GM12878 (cell line): Measurements from ENCODE around the gene SMIM1. TPM values are rescaled to one million over a fixed set of nuclear protein-coding genes. Genes with fewer than 3 reads are reported as not detected.

ENCODE experiments used
- ATAC-seq: fragments of 200-7000 bp; cut with Tn5 transposase; 3 replicates; pipeline ENCODE4 v1.9.1; 2020; ENCODE audit warnings: mild to moderate bottlenecking, moderate library complexity
- BruUV-seq: library from RNA; stranded (reverse); fragments of 400-500 nt; replicated peaks from 2 replicates; lab custom pipeline; 2021; lab: Mats Ljungman, UMichigan
- CTCF ChIA-PET: fragments of 300-600 bp; sonication (Branson Sonifier 250); formaldehyde crosslinking; extraction: SDS; loops from one replicate; lab custom pipeline; 2021; ENCODE audit warnings: inconsistent platforms; lab: Yijun Ruan, JAX
- POLR2A ChIA-PET: fragments of 350-600 bp; formaldehyde crosslinking; extraction: SDS; loops from one replicate; lab custom pipeline; 2021; ENCODE audit warnings: inconsistent platforms; lab: Charles Lee
- RAD21 ChIA-PET: fragments of 300-600 bp; sonication (Branson Sonifier 250); formaldehyde crosslinking; loops from one replicate; lab custom pipeline; 2023; ENCODE audit warnings: antibody characterized with exemption; ENCODE audit not compliant: unreplicated experiment; lab: Charles Lee
- SMC1A ChIA-PET: fragments of 300-600 bp; sonication (Branson Sonifier 250); formaldehyde crosslinking; loops from one replicate; lab custom pipeline; 2023; ENCODE audit not compliant: unreplicated experiment, uncharacterized antibody; lab: Charles Lee
- DNase-seq: peaks from one replicate; pipeline ENCODE4 v3.0.0-alpha.2; 2011; ENCODE audit warnings: low read depth, low spot score
- FAIRE-seq: peaks from 3 replicates; lab custom pipeline; 2011; peaks lifted over from hg19 to GRCh38; lab: Jason Lieb, UNC
- H2AFZ ChIP-seq: 2 replicates; pipeline ENCODE4 v1.6.0; 2011; ENCODE audit warnings: low read depth, low read length, control low read depth; ENCODE audit not compliant: control insufficient read depth
- H3K27ac ChIP-seq: 2 replicates; pipeline ENCODE4 v1.5.1; 2011; ENCODE audit warnings: control low read depth; ENCODE audit not compliant: control insufficient read depth, insufficient read depth
- H3K27me3 ChIP-seq, 2 experiments: replicated peaks in 1 of 2; 2 replicates each; pipeline versions ENCODE4 v1.6.0 to v1.6.1; 2011; ENCODE audit warnings: low read length in 1 of 2; ENCODE audit not compliant: control insufficient read depth in 2 of 2, insufficient read depth in 2 of 2
- H3K36me3 ChIP-seq, 2 experiments: 2 replicates each; pipeline ENCODE4 v1.5.1; 2011; ENCODE audit warnings: low read length in 1 of 2; ENCODE audit not compliant: control insufficient read depth in 2 of 2, insufficient read depth in 2 of 2
- H3K4me1 ChIP-seq: 2 replicates; pipeline ENCODE4 v1.6.1; 2011; ENCODE audit warnings: mild to moderate bottlenecking, low read length, moderate library complexity, mixed read lengths; ENCODE audit not compliant: control insufficient read depth, insufficient read depth
- H3K4me2 ChIP-seq: 2 replicates; pipeline ENCODE4 v1.6.0; 2011; ENCODE audit warnings: control low read depth; ENCODE audit not compliant: control insufficient read depth, insufficient read depth
- H3K4me3 ChIP-seq: fragments of 200-600 bp; sonication (generic); 2 replicates; pipeline ENCODE4 v1.5.1; 2016
- H3K79me2 ChIP-seq: 2 replicates; pipeline ENCODE4 v1.6.0; 2011; ENCODE audit warnings: low read length; ENCODE audit not compliant: control insufficient read depth, insufficient read depth
- H3K9ac ChIP-seq: 2 replicates; pipeline ENCODE4 v1.8.0; 2011; ENCODE audit warnings: low read length, control low read depth, mixed read lengths; ENCODE audit not compliant: control insufficient read depth, insufficient read depth
- H3K9me3 ChIP-seq: replicated peaks from 3 replicates; pipeline ENCODE4 v1.5.1; 2011; ENCODE audit warnings: mild to moderate bottlenecking, low read length; ENCODE audit not compliant: control insufficient read depth, insufficient read depth
- H4K20me1 ChIP-seq: 2 replicates; pipeline ENCODE4 v1.6.0; 2011; ENCODE audit not compliant: control insufficient read depth, insufficient read depth
- BACH1 ChIP-seq: fragments of 450-650 bp; IDR thresholded peaks from 2 replicates; pipeline ENCODE4 v1.6.1; 2017; ENCODE audit warnings: mild to moderate bottlenecking, borderline replicate concordance
- CHD2 ChIP-seq: IDR thresholded peaks from 2 replicates; pipeline ENCODE4 v1.6.1; 2011; ENCODE audit warnings: low read depth, low read length, improper control_type of control experiment, borderline replicate concordance
- CREM ChIP-seq: IDR thresholded peaks from 2 replicates; pipeline ENCODE4 v1.6.1; 2014; ENCODE audit warnings: antibody characterized with exemption, low read depth
- GATAD2B ChIP-seq: fragments of 450-650 bp; conservative IDR thresholded peaks from 2 replicates; pipeline ENCODE4 v1.6.1; 2017; ENCODE audit warnings: low read depth, mild to moderate bottlenecking, moderate library complexity
- HDAC6 ChIP-seq: fragments of 200-600 bp; sonication (generic); IDR thresholded peaks from one replicate; pipeline ENCODE4 v1.8.0; 2017; ENCODE audit warnings: antibody characterized with exemption; ENCODE audit not compliant: unreplicated experiment
- IKZF1 ChIP-seq: fragments of 450-650 bp; conservative IDR thresholded peaks from 2 replicates; pipeline ENCODE4 v1.6.1; 2017; ENCODE audit warnings: antibody characterized with exemption, mild to moderate bottlenecking
- KAT2A ChIP-seq: conservative IDR thresholded peaks from 2 replicates; pipeline ENCODE4 v1.6.1; 2011; ENCODE audit warnings: low read depth, low read length; ENCODE audit not compliant: control insufficient read depth
- KLF5 ChIP-seq: fragments of 450-650 bp; IDR thresholded peaks from 2 replicates; pipeline ENCODE4 v1.6.1; 2014; ENCODE audit warnings: mild to moderate bottlenecking; ENCODE audit not compliant: partially characterized antibody
- NBN ChIP-seq: fragments of 450-650 bp; IDR thresholded peaks from 2 replicates; pipeline ENCODE4 v1.6.1; 2016
- RAD21 ChIP-seq: IDR thresholded peaks from 2 replicates; pipeline ENCODE4 v1.6.1; 2011; ENCODE audit warnings: mild to moderate bottlenecking, low read depth, low read length, moderate library complexity; ENCODE audit not compliant: insufficient read depth
- RB1 ChIP-seq: fragments of 450-650 bp; formaldehyde crosslinking; IDR thresholded peaks from 2 replicates; pipeline ENCODE4 v1.6.1; 2017; ENCODE audit warnings: mild to moderate bottlenecking, borderline replicate concordance
- RCOR1 ChIP-seq: conservative IDR thresholded peaks from 2 replicates; pipeline ENCODE4 v1.6.1; 2012; ENCODE audit warnings: low read depth, low read length, improper control_type of control experiment
- RELA ChIP-seq: fragments of 450-650 bp; IDR thresholded peaks from 2 replicates; pipeline ENCODE4 v1.8.0; 2014; ENCODE audit warnings: borderline replicate concordance; ENCODE audit not compliant: partially characterized antibody
- SUZ12 ChIP-seq: fragments of 200-600 bp; sonication (generic); IDR thresholded peaks from one replicate; pipeline ENCODE4 v1.6.1; 2018; ENCODE audit warnings: antibody characterized with exemption, mild to moderate bottlenecking; ENCODE audit not compliant: unreplicated experiment
- TCF12 ChIP-seq: IDR thresholded peaks from 2 replicates; pipeline ENCODE4 v1.6.1; 2011; ENCODE audit warnings: low read depth, mild to moderate bottlenecking, low read length
- ZNF622 ChIP-seq: fragments of 450-650 bp; IDR thresholded peaks from 2 replicates; pipeline ENCODE4 v1.6.1; 2017; ENCODE audit warnings: mild to moderate bottlenecking, inconsistent platforms
- WGBS: methylation state at CpG from one replicate; pipeline ENCODE4 v1.1.6; 2016; ENCODE audit warnings: low lambda C conversion rate; ENCODE audit not compliant: insufficient replicate concordance, insufficient coverage; ENCODE audit errors: missing lambda C conversion rate; 5-methylcytosine and 5-hydroxymethylcytosine counted together
- in situ Hi-C: fragments of 300-500 bp; cut with MboI; formaldehyde crosslinking; loops from 9 replicates; pipeline ENCODE4 v1.14.3; 2018; ENCODE audit warnings: mixed read lengths
- intact Hi-C: fragments of 100-400 bp; cut with micrococcal nuclease; formaldehyde crosslinking; loops from one replicate; pipeline ENCODE4 v1.14.2; 2022; ENCODE audit not compliant: unreplicated experiment
- polyA plus RNA-seq, 11 experiments: library from polyadenylated mRNA; depleted of rRNA in 4 of 11; unstranded in 6 of 11; stranded (reverse) in 5 of 11; fragments of >200 nt; fragmentation: Nextera tagmentation in 4 of 11; fragmentation: Illumina TruSeq in 1 of 11; extraction: Ambion mirVana in 4 of 11; extraction: Trizol in 1 of 11; gene quantifications; 1 replicate in 1 of 11; 2 replicates in 10 of 11; pipeline versions ENCODE4 v1.2.1 to v1.2.3, GENCODE V29; 2011 to 2016; ENCODE audit warnings: inconsistent platforms in 2 of 11, missing spikeins in 2 of 11, low read depth in 1 of 11
- total RNA-seq, 4 experiments: library from RNA; depleted of rRNA in 3 of 4; stranded (reverse); fragments of >200 nt in 3 of 4; fragmentation: Illumina TruSeq in 1 of 4; extraction: Trizol in 1 of 4; gene quantifications; 2 replicates each; pipeline versions ENCODE4 v1.2.1 to v1.2.3, GENCODE V29; 2013 to 2021
- TF ChIP-seq, protein P1 (sequence below): fragments of 450-650 bp; IDR thresholded peaks from 2 replicates; pipeline ENCODE4 v1.6.1; 2017; ENCODE audit warnings: mild to moderate bottlenecking
- TF ChIP-seq, protein P2 (sequence below): fragments of 450-650 bp; IDR thresholded peaks from 2 replicates; pipeline ENCODE4 v1.6.1; 2017; ENCODE audit warnings: mild to moderate bottlenecking, low read depth, inconsistent platforms; ENCODE audit not compliant: poor library complexity, severe bottlenecking

SMIM1 gene
- total and polyA plus RNA-seq, 10 of the 15 experiments (the other 5 are each of a cell fraction or from before 2014, with no cell fraction given) = 0.30 to 0.37 TPM; not detected in 8

DNA sequence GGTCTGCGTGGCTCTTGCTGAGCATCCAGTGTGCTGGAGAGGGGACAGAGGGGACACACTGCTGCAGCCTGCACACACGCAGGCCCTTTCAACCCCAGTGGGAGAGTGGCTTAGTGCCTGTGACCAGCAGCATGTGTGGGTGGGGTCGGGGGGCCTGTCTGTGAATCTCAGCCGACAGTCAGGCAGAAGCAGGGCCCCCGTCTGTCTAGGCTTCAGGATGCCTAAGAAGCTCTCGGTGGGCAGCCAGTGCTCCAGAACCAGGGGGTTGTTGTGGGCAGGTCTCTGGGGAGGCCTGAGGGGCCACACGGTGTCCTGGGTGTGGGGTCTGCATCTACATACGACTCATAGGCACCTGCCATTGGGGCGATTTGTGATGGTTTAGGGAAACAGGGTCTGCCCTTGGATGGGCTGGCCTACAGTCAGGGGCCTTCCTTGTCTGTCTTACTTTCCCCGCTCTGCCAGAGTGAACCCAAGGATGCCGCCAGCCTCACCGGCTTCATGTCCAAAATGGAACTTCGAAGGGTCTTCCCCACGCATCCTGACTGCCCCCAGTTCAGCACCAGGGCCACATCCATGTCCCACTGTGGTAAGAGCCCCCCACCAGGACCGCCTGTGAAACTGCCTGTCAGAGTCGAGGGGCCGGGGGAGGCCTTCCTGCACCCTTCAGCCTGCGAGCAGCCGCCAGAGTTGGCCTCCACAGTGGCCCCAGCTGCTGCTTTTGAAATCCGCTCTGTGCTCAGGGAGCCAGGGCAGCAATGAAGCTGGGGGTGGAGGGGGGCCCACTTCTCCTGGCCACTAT, 18.7 kb upstream of the SMIM1 start:
- H2AFZ ChIP-seq = no peak overlapping the region
- no peak for DNase-seq
- CTCF ChIA-PET = no interaction called here
- RAD21 ChIA-PET = interaction anchor here (1.0 kb wide), 1 partner anchor 104 kb away, joined by 3 read pairs; the partner anchor contains the start of gene WRAP73
- no peaks in the 10 kb centered on the region for H3K4me1 ChIP-seq
- H3K9ac ChIP-seq = no peak overlapping the region
- H3K36me3 ChIP-seq = no peaks in the 10 kb centered on the region
- H3K27me3 ChIP-seq = peaks cover 0 to 4% of the 10 kb centered on the region in 2 experiments; a peak in 2 of 4 replicates
- no peak overlapping the region for H3K27ac ChIP-seq
- WGBS = 23% methylated on average over 20 of the region's 20 CpGs
- SMC1A ChIA-PET = interaction anchor here (0.5 kb wide), 1 partner anchor 180 kb away, joined by 4 read pairs; no protein-coding TSS in a partner anchor
- no peak for FAIRE-seq
- H3K79me2 ChIP-seq = no peaks in the 10 kb centered on the region
- H3K4me2 ChIP-seq = no peak overlapping the region
- no peak overlapping the region for H3K4me3 ChIP-seq
- no peak for ATAC-seq
- POLR2A ChIA-PET = no interaction called here
- TF ChIP-seq CHD2 (no peak), TCF12 (no peak), ZNF622 (no peak), HDAC6 (no peak), NBN (no peak), RELA (no peak), SUZ12 (no peak), IKZF1 (no peak), RB1 (no peak), RCOR1 (no peak), BACH1 (no peak), KLF5 (no peak), KAT2A (no peak), GATAD2B (no peak), CREM (no peak), RAD21 (no peak)
- TF ChIP-seq, protein P1, sequence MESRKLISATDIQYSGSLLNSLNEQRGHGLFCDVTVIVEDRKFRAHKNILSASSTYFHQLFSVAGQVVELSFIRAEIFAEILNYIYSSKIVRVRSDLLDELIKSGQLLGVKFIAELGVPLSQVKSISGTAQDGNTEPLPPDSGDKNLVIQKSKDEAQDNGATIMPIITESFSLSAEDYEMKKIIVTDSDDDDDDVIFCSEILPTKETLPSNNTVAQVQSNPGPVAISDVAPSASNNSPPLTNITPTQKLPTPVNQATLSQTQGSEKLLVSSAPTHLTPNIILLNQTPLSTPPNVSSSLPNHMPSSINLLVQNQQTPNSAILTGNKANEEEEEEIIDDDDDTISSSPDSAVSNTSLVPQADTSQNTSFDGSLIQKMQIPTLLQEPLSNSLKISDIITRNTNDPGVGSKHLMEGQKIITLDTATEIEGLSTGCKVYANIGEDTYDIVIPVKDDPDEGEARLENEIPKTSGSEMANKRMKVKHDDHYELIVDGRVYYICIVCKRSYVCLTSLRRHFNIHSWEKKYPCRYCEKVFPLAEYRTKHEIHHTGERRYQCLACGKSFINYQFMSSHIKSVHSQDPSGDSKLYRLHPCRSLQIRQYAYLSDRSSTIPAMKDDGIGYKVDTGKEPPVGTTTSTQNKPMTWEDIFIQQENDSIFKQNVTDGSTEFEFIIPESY = no peak
- TF ChIP-seq, protein P2, sequence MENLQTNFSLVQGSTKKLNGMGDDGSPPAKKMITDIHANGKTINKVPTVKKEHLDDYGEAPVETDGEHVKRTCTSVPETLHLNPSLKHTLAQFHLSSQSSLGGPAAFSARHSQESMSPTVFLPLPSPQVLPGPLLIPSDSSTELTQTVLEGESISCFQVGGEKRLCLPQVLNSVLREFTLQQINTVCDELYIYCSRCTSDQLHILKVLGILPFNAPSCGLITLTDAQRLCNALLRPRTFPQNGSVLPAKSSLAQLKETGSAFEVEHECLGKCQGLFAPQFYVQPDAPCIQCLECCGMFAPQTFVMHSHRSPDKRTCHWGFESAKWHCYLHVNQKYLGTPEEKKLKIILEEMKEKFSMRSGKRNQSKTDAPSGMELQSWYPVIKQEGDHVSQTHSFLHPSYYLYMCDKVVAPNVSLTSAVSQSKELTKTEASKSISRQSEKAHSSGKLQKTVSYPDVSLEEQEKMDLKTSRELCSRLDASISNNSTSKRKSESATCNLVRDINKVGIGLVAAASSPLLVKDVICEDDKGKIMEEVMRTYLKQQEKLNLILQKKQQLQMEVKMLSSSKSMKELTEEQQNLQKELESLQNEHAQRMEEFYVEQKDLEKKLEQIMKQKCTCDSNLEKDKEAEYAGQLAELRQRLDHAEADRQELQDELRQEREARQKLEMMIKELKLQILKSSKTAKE = no peak
- intact Hi-C loops = no loop called here
- BruUV-seq = no TSS peak
- no peaks in the 10 kb centered on the region for H4K20me1 ChIP-seq
- in situ Hi-C loops = no loop called here
- H3K9me3 ChIP-seq = no peaks in the 10 kb centered on the region
